OCI-LY1 (cell line): Measurements from ENCODE around the gene STX18.

Experiments used
- EZH2 ChIP-seq: fragments of 200-600 bp; sonication (generic), shearing (Covaris generic); IDR thresholded peaks from 2 replicates; pipeline ENCODE4 v1.8.0; 2017; ENCODE audit warnings: borderline replicate concordance, mixed run types, mild to moderate bottlenecking, antibody characterized with exemption, low read length, moderate library complexity, mixed read lengths
- TF ChIP-seq, protein P1 (sequence below): fragments of 200-600 bp; sonication (generic), shearing (Covaris generic); IDR thresholded peaks from 2 replicates; pipeline ENCODE4 v1.5.1; 2017; ENCODE audit warnings: mild to moderate bottlenecking, antibody characterized with exemption, low read length, moderate library complexity, mixed read lengths

DNA sequence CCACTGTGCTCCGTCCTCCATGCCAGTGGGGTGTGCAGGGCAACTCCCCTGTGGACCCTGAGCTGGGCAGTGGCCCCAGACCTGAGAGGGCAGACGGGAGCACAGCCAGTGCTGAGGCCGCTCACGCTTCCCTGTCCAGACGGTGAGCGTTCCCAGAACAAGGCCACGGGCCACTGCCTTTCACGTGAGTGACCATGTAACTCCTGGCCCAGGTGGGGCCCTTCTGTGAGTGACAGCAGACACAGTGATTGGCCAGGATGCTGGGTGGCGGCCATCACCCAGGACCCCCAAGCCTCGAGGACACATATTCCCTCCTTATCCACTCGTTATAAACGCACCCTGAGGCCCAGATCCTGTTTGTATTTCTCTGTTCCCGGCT lies 144.4 kb downstream of the STX18 start:
- TF ChIP-seq, protein P1, sequence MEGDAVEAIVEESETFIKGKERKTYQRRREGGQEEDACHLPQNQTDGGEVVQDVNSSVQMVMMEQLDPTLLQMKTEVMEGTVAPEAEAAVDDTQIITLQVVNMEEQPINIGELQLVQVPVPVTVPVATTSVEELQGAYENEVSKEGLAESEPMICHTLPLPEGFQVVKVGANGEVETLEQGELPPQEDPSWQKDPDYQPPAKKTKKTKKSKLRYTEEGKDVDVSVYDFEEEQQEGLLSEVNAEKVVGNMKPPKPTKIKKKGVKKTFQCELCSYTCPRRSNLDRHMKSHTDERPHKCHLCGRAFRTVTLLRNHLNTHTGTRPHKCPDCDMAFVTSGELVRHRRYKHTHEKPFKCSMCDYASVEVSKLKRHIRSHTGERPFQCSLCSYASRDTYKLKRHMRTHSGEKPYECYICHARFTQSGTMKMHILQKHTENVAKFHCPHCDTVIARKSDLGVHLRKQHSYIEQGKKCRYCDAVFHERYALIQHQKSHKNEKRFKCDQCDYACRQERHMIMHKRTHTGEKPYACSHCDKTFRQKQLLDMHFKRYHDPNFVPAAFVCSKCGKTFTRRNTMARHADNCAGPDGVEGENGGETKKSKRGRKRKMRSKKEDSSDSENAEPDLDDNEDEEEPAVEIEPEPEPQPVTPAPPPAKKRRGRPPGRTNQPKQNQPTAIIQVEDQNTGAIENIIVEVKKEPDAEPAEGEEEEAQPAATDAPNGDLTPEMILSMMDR: no peak
- no peak for TF ChIP-seq EZH2
